HG03039 (cell line): Measurements from ENCODE around the gene GASK1A.

Source experiments
- ATAC-seq: cut with Tn5 transposase; IDR thresholded peaks from one replicate; pipeline ENCODE4 v1.9.1; 2021; ENCODE audit warnings: mild to moderate bottlenecking, moderate library complexity; ENCODE audit not compliant: unreplicated experiment

The GASK1A gene

GRCh38 chr3:43080726-43081568, 101.8 kb downstream of the GASK1A start:
- no peak for ATAC-seq

- no peak for ATAC-seq
Observed at GRCh38 chr3:43081796-43082195, 102.7 kb downstream of the GASK1A start.

- no peak for ATAC-seq
Observed at GRCh38 chr3:43082457-43082856, 103.3 kb downstream of the GASK1A start.

GRCh38 chr3:43086460-43087165, 107.5 kb downstream of the GASK1A start:
- no peak for ATAC-seq

GRCh38 chr3:43087249-43087776, 108.2 kb downstream of the GASK1A start:
- no peak for ATAC-seq

GRCh38 chr3:43089081-43089480, 110.0 kb downstream of the GASK1A start:
- ATAC-seq, result no peak

- no peak for ATAC-seq
Observed at GRCh38 chr3:43090238-43090637, 111.1 kb downstream of the GASK1A start.

- ATAC-seq, result no peak
Observed at GRCh38 chr3:43091481-43091880, 112.4 kb downstream of the GASK1A start.

GRCh38 chr3:43093006-43093405, 113.9 kb downstream of the GASK1A start:
- no peak for ATAC-seq

- no peak for ATAC-seq
Observed at GRCh38 chr3:43093974-43094373, 114.9 kb downstream of the GASK1A start.

GRCh38 chr3:43094381-43094780, 115.3 kb downstream of the GASK1A start:
- no peak for ATAC-seq

- ATAC-seq, result no peak
Observed at GRCh38 chr3:43094851-43095250, 115.7 kb downstream of the GASK1A start.

GRCh38 chr3:43095370-43095769, 116.3 kb downstream of the GASK1A start:
- no peak for ATAC-seq

- no peak for ATAC-seq
Observed at GRCh38 chr3:43096761-43097160, 117.7 kb downstream of the GASK1A start.

- ATAC-seq, result no peak
Observed at GRCh38 chr3:43097400-43098080, 118.4 kb downstream of the GASK1A start.

GRCh38 chr3:43098761-43099160, 119.7 kb downstream of the GASK1A start:
- no peak for ATAC-seq

- no peak for ATAC-seq
Observed at GRCh38 chr3:43102773-43103480, 123.8 kb downstream of the GASK1A start.

GRCh38 chr3:43104039-43104438, 124.9 kb downstream of the GASK1A start:
- ATAC-seq, result no peak

GRCh38 chr3:43104660-43105595, 125.8 kb downstream of the GASK1A start:
- ATAC-seq, result no peak
